Measurements from ENCODE around the gene CLP1. TPM values are rescaled to one million over a fixed set of nuclear protein-coding genes. Genes with fewer than 3 reads are reported as not detected.

CLP1 gene
- total RNA-seq, 1 experiment from 2014 or later = 35.5 TPM

DNA sequence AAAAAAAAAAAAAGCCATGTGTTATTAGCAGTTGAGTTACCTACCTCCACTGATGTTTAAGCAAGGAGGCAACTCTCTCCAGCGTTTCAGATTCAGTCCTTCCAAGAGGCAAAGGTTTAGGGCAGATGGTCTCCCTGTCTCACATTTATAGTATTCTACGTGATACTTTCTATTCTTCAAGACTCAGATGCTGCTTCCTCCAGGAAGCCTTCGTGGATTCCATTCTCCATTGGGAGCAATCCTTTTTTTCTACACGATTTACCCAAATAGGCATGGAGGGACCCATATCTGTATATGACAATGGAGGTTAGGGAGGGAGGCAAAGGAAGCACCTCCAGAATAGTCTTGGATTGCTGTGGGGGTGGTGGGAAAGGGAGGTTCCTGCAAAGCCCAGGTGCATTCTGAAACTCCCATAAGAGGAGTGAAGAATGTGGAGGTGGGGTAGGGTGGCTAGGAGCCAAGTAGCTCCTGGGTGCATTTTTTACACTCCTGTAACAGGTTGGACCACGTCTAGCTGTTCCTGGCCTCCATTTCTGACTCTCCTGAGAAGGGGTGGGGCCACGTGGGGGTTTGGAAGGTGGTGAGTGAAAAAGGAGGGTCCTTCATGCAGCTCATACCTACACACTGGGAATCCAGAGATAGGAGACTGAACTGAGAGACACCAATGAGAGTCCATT lies 24.0 kb upstream of the CLP1 start:
- H3K9ac ChIP-seq (ENCODE audit: extremely low read depth, insufficient read length, low read length) = no peak overlapping the region
- no peak overlapping the region for H3K23ac ChIP-seq (ENCODE audit: insufficient read length, low read depth, low read length)
- DNase-seq = no peak
- no peak overlapping the region for H4K91ac ChIP-seq (ENCODE audit: insufficient read length, low read depth, low read length)
- no peaks in the 10 kb centered on the region for H3K79me2 ChIP-seq (ENCODE audit: insufficient read depth, low read length)
- H4K5ac ChIP-seq (ENCODE audit: insufficient read length, low read depth, low read length) = no peak overlapping the region
- peaks cover 12 to 22% of the 10 kb centered on the region in 2 experiments for H3K4me1 Mint-ChIP-seq
- H3K4me2 ChIP-seq (ENCODE audit: insufficient read depth, insufficient read length, low read length) = no peak overlapping the region
- H3K27me3 ChIP-seq (ENCODE audit: insufficient read depth, low read length) = no peaks in the 10 kb centered on the region
- H3T11ph ChIP-seq (ENCODE audit: low read length) = no peak overlapping the region
- H2BK20ac ChIP-seq (ENCODE audit: low read depth, low read length, poor library complexity, severe bottlenecking) = no peak overlapping the region
- TF ChIP-seq, protein P1, sequence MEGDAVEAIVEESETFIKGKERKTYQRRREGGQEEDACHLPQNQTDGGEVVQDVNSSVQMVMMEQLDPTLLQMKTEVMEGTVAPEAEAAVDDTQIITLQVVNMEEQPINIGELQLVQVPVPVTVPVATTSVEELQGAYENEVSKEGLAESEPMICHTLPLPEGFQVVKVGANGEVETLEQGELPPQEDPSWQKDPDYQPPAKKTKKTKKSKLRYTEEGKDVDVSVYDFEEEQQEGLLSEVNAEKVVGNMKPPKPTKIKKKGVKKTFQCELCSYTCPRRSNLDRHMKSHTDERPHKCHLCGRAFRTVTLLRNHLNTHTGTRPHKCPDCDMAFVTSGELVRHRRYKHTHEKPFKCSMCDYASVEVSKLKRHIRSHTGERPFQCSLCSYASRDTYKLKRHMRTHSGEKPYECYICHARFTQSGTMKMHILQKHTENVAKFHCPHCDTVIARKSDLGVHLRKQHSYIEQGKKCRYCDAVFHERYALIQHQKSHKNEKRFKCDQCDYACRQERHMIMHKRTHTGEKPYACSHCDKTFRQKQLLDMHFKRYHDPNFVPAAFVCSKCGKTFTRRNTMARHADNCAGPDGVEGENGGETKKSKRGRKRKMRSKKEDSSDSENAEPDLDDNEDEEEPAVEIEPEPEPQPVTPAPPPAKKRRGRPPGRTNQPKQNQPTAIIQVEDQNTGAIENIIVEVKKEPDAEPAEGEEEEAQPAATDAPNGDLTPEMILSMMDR (conservative IDR thresholded peaks at IDR 0.05) = no peak
- peaks cover 4% of the 10 kb centered on the region for H3K4me1 ChIP-seq (ENCODE audit: insufficient read depth, low read length)
- no peak overlapping the region for H3K56ac ChIP-seq (ENCODE audit: insufficient read length, low read depth, low read length)
- no peak overlapping the region for H2BK5ac ChIP-seq (ENCODE audit: insufficient read length, low read length)
- H3K18ac ChIP-seq (ENCODE audit: insufficient read length, low read depth, low read length) = no peak overlapping the region
- peaks cover 0 to 3% (median 2%) of the 10 kb centered on the region in 3 experiments; a peak in 2 of 7 replicates for H3K36me3 Mint-ChIP-seq (ENCODE audit: insufficient read depth in 1 of 3, low read depth in 3 of 3)
- no peak overlapping the region for H2BK15ac ChIP-seq (ENCODE audit: low read depth, low read length)
- no peak overlapping the region for H2BK120ac ChIP-seq (ENCODE audit: low read depth, low read length, poor library complexity, severe bottlenecking)
- no peak overlapping the region for H2AFZ ChIP-seq (ENCODE audit: low read length)
- no peaks in the 10 kb centered on the region for H3K79me1 ChIP-seq (ENCODE audit: insufficient read depth, low read depth, low read length, poor library complexity, severe bottlenecking)
- peaks cover 29% of the 10 kb centered on the region for H3K27me3 Mint-ChIP-seq (ENCODE audit: low read depth)
- H4K8ac ChIP-seq (replicated peaks; ENCODE audit: insufficient read length, low read depth, low read length) = no peak overlapping the region
- no peak overlapping the region for H3K4ac ChIP-seq (ENCODE audit: low read depth, low read length)
- H3K14ac ChIP-seq (ENCODE audit: insufficient read depth, low read length) = no peak overlapping the region
- H3K23me2 ChIP-seq (ENCODE audit: insufficient read length, low read depth, low read length, poor library complexity, severe bottlenecking) = no peaks in the 10 kb centered on the region
- H3K9me3 ChIP-seq (ENCODE audit: control insufficient read depth, low read depth, low read length) = no peaks in the 10 kb centered on the region
- no peak overlapping the region for H3K27ac ChIP-seq (ENCODE audit: insufficient read length, low read depth, low read length)
- no peak overlapping the region for H3K4me3 Mint-ChIP-seq
- no peak overlapping the region for H3K27ac Mint-ChIP-seq
- H2AK5ac ChIP-seq (ENCODE audit: insufficient read length, low read length) = no peak overlapping the region
- H2BK12ac ChIP-seq (ENCODE audit: insufficient read length, low read depth, low read length) = no peak overlapping the region
- no CpG with 5 or more reads among the region's 6 CpGs for WGBS (ENCODE audit: extremely low coverage, insufficient read length, low lambda C conversion rate)
- H3K9me3 Mint-ChIP-seq = peaks cover 0 to 3% of the 10 kb centered on the region in 2 experiments; a peak in 1 of 5 replicates
- H4K20me1 ChIP-seq (ENCODE audit: control insufficient read depth, insufficient read depth, insufficient read length) = no peaks in the 10 kb centered on the region
